HG03060 (cell line): Measurements from ENCODE around the gene HSPBP1.
"Not testable (repeated sequence)": the region's sequence is repeated elsewhere in the genome, so short reads cannot be mapped to it uniquely, and the experiment has no call there.

ENCODE experiments used
- ATAC-seq: cut with Tn5 transposase; IDR thresholded peaks from one replicate; pipeline ENCODE4 v1.9.1; 2021; ENCODE audit warnings: low read depth, moderate number of reproducible peaks; ENCODE audit not compliant: unreplicated experiment

The HSPBP1 gene

GRCh38 chr19:55241935-55242464, 37.9 kb downstream of the HSPBP1 start:
- ATAC-seq, result no peak

GRCh38 chr19:55241143-55241934, 38.6 kb downstream of the HSPBP1 start:
- no peak for ATAC-seq

GRCh38 chr19:55240713-55241020, 39.2 kb downstream of the HSPBP1 start:
- no peak for ATAC-seq

GRCh38 chr19:55239004-55239403, 40.9 kb downstream of the HSPBP1 start:
- no peak for ATAC-seq

- no peak for ATAC-seq
Measured at GRCh38 chr19:55238030-55238429, 41.9 kb downstream of the HSPBP1 start.

- ATAC-seq, result no peak
Measured at GRCh38 chr19:55232986-55233385, 46.9 kb downstream of the HSPBP1 start.

GRCh38 chr19:55232286-55232602, 47.7 kb downstream of the HSPBP1 start:
- no peak for ATAC-seq

- no peak for ATAC-seq
Measured at GRCh38 chr19:55231391-55232285, 48.3 kb downstream of the HSPBP1 start.

GRCh38 chr19:55230780-55231179, 49.1 kb downstream of the HSPBP1 start:
- no peak for ATAC-seq

- no peak for ATAC-seq
Measured at GRCh38 chr19:55230329-55230728, 49.6 kb downstream of the HSPBP1 start.

GRCh38 chr19:55229789-55230182, 50.1 kb downstream of the HSPBP1 start:
- no peak for ATAC-seq

- ATAC-seq, result no peak
Measured at GRCh38 chr19:55229145-55229788, 50.6 kb downstream of the HSPBP1 start.

GRCh38 chr19:55228403-55229031, 51.4 kb downstream of the HSPBP1 start, which contains the start of gene TMEM86B:
TSS of gene TMEM86B (minus strand) at chr19:55228763. CDS start at chr19:55228741, 22 bp downstream.
- ATAC-seq, result no peak

GRCh38 chr19:55228015-55228391, 51.9 kb downstream of the HSPBP1 start:
- no peak for ATAC-seq

- ATAC-seq, result no peak
Measured at GRCh38 chr19:55227241-55228014, 52.5 kb downstream of the HSPBP1 start.

GRCh38 chr19:55226788-55227187, 53.1 kb downstream of the HSPBP1 start:
- ATAC-seq, result no peak

GRCh38 chr19:55226273-55226672, 53.6 kb downstream of the HSPBP1 start:
- no peak for ATAC-seq

- ATAC-seq, result no peak
Measured at GRCh38 chr19:55225415-55225958, 54.4 kb downstream of the HSPBP1 start.

GRCh38 chr19:55224679-55225414, 55.1 kb downstream of the HSPBP1 start:
- not testable (repeated sequence) for ATAC-seq
